Central memory CD8-positive, alpha-beta T cell (primary cell): ENCODE measurements around the gene GOLGA6L6.
"Not testable (repeated sequence)": the region's sequence is repeated elsewhere in the genome, so short reads cannot be mapped to it uniquely, and the experiment has no call there.

Source experiments
- ATAC-seq: fragments of 150-1000 bp; cut with Tn5 transposase; replicated peaks from 2 replicates; pipeline ENCODE4 v1.10.0; 2022; ENCODE audit warnings: mild to moderate bottlenecking, moderate FRiP score, moderate number of reproducible peaks; ENCODE audit not compliant: poor library complexity, severe bottlenecking; ENCODE audit errors: extremely low read depth
- DNase-seq, 2 donors: peaks; one replicate each; pipeline ENCODE4 v3.0.0; 2021; ENCODE audit warnings: low spot score in 2 of 2
- H3K27ac Mint-ChIP-seq: one replicate; pipeline ENCODE4 v1.8.0; 2022; ENCODE audit warnings: low read depth, mild to moderate bottlenecking, moderate library complexity, mixed read lengths
- H3K27me3 Mint-ChIP-seq: one replicate; pipeline ENCODE4 v1.8.0; 2022; ENCODE audit warnings: mixed read lengths
- H3K36me3 Mint-ChIP-seq: one replicate; pipeline ENCODE4 v1.8.0; 2022; ENCODE audit warnings: mild to moderate bottlenecking, moderate library complexity, mixed read lengths; ENCODE audit not compliant: insufficient read depth
- H3K4me1 Mint-ChIP-seq: one replicate; pipeline ENCODE4 v1.8.0; 2022; ENCODE audit warnings: mixed read lengths
- H3K4me3 Mint-ChIP-seq: one replicate; pipeline ENCODE4 v1.8.0; 2022; ENCODE audit warnings: mild to moderate bottlenecking, moderate library complexity, mixed read lengths
- H3K9me3 Mint-ChIP-seq: one replicate; pipeline ENCODE4 v1.8.0; 2022; ENCODE audit warnings: mixed read lengths

GOLGA6L6 gene, protein sequence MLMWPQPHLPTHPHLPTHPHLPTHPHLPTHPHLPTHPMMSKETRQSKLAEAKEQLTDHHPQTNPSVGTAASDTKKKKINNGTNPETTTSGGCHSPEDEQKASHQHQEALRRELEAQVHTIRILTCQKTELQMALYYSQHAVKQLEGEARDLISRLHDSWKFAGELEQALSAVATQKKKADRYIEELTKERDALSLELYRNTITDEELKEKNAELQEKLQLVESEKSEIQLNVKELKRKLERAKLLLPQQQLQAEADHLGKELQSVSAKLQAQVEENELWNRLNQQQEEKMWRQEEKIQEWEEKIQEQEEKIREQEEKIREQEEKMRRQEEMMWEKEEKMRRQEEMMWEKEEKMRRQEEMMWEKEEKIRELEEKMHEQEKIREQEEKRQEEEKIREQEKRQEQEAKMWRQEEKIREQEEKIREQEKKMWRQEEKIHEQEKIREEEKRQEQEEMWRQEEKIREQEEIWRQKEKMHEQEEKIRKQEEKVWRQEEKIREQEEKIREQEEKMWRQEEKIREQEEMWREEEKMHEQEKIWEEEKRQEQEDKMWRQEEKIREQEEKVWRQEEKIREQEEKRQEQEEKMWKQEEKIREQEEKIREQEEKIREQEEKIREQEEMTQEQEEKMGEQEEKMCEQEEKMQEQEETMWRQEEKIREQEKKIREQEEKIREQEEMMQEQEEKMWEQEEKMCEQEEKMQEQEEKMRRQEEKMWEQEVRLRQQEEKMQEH

DNA sequence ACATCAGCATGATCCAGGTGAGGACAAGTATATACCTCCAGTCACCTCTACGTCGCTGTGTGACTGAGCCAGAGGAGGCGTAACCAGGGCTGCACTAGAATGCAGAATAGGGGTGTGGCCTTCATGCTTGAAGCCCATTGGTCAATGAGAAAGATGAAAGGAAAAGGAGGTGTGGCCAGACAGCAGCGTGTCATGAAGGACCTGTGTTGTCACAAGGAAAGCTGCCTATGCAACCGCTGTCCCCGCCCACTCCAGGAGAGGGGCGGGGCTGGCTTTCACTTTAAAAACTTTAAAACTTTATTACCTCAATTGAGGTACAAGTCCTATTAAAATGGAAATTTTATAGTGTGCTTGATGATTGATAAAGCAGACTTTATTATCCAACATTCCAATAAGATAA is at the start of gene GOLGA6L6:
Gene GOLGA6L6, minus strand, starts transcription at position 101 of the 400 bp plus-strand sequence. Its CDS starts 91 bp downstream, at position 10.
- DNase-seq, H3K9me3 Mint-ChIP-seq, H3K27me3 Mint-ChIP-seq, H3K36me3 Mint-ChIP-seq, ATAC-seq, H3K27ac Mint-ChIP-seq, H3K4me1 Mint-ChIP-seq, H3K4me3 Mint-ChIP-seq: not testable (repeated sequence)

DNA sequence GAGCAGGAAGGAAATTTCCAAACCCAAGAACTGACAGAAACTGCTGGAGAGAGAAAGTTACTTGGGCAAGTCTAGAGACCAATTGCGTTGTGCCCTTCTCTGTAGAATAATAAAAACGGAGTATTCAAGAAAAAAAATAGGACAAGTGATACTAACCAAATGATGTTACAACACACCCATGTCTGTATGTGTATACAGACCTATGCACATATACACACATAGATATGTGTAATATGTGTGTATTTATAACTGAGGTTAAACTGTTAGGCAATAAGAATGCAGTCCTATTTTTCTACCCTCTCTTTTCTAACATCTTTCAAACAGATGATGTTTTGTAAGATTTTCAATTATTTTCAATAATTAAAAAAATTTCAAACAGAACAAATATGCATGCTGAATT is 48.5 kb upstream of the GOLGA6L6 start:
- not testable (repeated sequence) for H3K4me1 Mint-ChIP-seq, DNase-seq, H3K27ac Mint-ChIP-seq, H3K4me3 Mint-ChIP-seq, H3K27me3 Mint-ChIP-seq, H3K9me3 Mint-ChIP-seq, ATAC-seq, H3K36me3 Mint-ChIP-seq

DNA sequence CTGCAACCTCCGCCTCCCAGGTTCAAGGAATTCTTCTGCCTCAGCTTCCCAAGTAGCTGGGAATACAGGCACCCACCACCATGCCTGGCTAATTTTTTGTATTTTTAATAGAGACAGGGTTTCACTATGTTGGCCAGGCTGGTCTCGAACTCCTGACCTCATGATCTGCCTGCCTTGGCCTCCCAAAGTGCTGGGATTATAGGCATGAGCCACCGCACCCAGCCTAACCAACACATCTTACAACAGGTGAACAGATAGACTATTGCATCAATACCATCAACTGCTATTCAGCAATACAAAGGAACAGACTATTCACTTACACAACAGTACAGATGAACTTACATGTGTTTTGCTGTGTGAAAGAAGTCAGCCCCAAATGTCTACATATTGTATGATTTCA is 45.2 kb upstream of the GOLGA6L6 start:
- DNase-seq, H3K27ac Mint-ChIP-seq, H3K9me3 Mint-ChIP-seq, ATAC-seq, H3K4me1 Mint-ChIP-seq, H3K27me3 Mint-ChIP-seq, H3K4me3 Mint-ChIP-seq, H3K36me3 Mint-ChIP-seq: not testable (repeated sequence)

DNA sequence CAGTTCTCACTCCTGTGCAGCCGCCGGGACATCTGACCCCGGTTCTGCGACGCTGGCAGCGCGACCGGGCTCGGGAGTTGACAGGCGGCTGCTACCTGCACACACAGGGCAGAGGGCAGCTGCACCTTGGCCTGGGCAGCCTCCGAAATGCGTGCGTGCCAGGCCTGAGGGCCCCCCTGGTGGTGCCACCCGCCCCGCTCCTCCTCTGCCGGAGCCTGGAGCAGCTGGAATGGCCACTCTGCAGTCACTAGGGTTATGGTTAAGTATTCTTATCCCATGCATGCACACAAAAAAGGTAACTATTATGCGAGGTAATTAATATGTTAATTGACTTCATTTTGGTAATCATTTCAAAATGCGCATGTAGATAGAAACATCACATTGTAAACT is 41.1 kb upstream of the GOLGA6L6 start:
- DNase-seq, ATAC-seq: not testable (repeated sequence)

DNA sequence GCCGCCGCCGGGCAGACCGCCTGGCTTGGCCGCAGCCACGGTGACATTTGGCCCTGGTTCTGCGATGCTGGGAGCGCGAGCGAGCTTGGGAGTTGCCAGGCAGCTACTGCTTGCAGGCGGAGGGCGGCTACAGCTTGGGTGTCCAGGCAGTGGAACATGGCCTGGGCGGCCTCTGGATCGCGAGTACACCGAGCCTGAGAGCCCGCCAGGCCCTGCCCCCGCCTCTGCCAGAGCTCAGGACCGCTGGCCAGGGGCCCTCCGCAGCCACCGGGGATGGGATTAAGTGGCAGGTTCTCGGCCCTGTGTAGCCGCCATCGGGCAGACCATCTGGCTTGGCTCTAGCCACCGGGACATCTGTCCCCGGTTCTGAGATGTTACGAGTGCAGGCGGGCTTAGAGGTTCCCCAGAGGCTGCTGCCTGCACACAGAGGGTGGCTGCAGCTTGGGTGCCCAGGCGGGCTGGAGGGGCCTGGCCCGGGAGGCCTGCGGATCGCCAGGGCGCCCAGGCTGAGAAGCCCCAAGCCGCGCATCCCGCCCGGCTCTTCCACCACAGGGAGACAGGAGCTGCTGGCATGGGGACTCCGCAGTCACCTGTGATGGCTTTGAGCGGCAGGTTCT is 40.6 kb upstream of the GOLGA6L6 start:
- H3K9me3 Mint-ChIP-seq, H3K27ac Mint-ChIP-seq, H3K36me3 Mint-ChIP-seq, DNase-seq, ATAC-seq, H3K4me3 Mint-ChIP-seq, H3K4me1 Mint-ChIP-seq, H3K27me3 Mint-ChIP-seq: not testable (repeated sequence)

More for the DNA sequence above, 41.1 kb upstream of the GOLGA6L6 start:
- not testable (repeated sequence) for H3K4me3 Mint-ChIP-seq, H3K36me3 Mint-ChIP-seq, H3K27me3 Mint-ChIP-seq, H3K27ac Mint-ChIP-seq, H3K4me1 Mint-ChIP-seq, H3K9me3 Mint-ChIP-seq

DNA sequence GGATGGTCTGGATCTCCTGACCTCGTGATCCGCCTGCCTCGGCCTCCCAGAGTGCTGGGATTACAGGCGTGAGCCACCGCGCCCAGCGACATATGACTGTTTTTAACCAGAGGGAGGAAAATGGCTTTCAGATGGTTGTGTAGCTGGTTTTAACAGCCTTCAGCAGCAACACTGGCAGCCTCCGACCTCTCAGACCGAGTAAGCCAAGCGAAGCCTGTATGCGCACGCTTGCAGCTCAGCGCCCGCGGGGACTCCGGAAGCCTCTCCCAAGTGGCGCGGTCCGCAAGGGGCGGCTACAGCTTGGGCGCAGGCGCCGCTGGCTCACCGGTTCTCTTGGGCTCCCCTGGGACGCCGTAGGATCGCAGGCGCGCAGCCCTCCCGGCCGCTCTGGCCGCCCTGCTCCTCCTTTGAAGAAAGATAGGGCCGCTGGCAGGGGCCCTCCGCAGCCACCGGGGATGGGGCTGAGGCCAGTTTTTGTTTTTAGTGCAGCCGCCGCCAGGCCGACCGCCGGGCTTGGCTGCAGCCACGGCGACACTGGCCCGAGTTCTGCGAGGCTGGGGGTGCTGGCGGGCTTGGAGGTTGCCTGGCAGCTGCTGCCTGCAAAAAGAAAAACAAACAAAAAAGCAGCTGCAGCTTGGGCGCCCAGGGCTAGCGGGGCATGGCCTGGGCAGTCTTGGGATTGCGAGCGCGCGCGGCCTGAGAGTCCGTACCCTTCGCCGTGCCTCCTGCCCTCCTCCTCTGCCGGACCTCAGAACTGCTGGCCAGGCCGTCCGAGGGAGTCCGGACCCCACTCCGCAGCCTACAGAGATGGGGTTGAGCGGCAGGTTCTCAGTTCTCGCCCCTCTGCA is 39.9 kb upstream of the GOLGA6L6 start:
- ATAC-seq, H3K27ac Mint-ChIP-seq, H3K9me3 Mint-ChIP-seq, H3K4me3 Mint-ChIP-seq, H3K27me3 Mint-ChIP-seq, H3K4me1 Mint-ChIP-seq, DNase-seq, H3K36me3 Mint-ChIP-seq: not testable (repeated sequence)

DNA sequence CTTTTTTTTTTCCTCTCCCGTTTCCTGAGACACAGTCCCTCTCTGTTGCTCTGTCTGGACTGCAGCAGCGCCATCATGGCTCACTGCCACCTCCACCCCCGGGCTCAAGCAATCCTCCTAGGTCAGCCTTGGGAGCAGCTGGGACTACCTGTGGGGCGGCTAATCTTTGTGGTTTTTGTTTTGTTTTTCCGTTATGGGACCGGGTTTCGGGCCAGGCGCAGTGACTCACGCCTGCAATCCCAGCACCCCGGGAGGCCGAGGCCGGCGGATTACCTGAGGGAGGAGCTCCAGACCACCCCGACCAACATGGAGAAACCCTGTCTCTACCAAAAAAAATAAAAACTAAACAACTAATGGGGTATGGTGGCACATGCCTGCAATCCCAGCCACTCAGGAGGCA is 38.1 kb upstream of the GOLGA6L6 start:
- not testable (repeated sequence) for H3K27me3 Mint-ChIP-seq, H3K9me3 Mint-ChIP-seq, DNase-seq, H3K36me3 Mint-ChIP-seq, H3K4me1 Mint-ChIP-seq, H3K4me3 Mint-ChIP-seq, H3K27ac Mint-ChIP-seq, ATAC-seq

DNA sequence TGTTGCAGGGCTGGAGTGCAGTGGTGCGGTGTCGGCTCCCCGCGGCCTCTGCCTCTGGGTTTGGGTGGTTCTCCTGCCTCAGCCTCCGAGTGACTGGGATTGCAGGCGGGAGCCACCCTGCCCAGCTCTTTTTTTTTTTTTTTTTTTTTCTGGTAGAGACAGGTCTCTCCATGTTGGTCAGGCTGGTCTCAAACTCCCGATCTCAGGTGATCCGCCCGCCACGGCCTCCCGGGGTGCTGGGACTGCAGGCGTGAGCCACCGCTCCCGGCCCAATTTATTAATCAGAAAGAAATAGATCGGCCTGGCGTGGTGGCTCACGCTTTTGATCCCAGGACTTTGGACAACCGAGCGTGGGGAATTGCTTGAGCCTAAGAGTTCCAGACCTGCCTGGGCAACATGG is 9.7 kb upstream of the GOLGA6L6 start:
- not testable (repeated sequence) for H3K27ac Mint-ChIP-seq, H3K9me3 Mint-ChIP-seq, H3K36me3 Mint-ChIP-seq, H3K27me3 Mint-ChIP-seq, H3K4me3 Mint-ChIP-seq, ATAC-seq, DNase-seq, H3K4me1 Mint-ChIP-seq

DNA sequence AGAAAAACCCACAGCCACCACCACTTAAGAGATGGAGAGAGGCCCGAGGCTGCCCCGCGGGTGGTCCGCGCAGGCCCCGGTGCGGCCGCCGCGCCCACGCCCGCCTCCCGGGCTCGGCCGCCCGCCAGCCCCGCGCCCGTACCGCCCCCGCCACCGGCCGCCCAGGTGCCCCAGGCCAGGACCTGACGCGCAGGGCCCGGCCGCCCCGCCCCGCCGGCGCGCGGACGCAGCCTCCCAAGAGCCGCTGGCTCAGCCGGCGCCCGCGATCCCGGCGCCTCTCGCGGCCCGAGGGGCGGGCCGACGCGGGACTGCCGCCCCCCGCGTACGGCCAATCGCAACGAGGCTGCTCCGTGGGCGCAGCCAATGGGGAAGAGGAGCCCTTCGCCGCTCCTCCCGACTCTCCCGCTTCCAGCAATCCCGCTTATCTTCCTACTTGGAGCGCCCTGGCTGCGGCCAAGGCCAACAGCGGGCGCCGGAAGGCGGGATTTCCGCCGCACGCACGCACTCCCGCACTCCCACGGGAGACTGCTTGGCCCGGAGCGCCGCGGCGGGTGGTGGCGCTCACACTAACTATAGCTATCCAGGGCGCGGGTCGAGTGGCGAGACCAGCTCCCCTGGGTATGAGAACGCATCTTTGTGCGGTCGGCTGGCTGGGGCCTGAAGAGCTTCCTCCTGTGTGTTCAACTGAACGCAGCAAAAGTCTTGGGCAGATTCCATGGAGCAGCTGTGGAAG is 35.5 kb downstream of the GOLGA6L6 start:
- not testable (repeated sequence) for H3K36me3 Mint-ChIP-seq, H3K27ac Mint-ChIP-seq, H3K4me1 Mint-ChIP-seq, DNase-seq, H3K27me3 Mint-ChIP-seq, H3K9me3 Mint-ChIP-seq, ATAC-seq, H3K4me3 Mint-ChIP-seq

DNA sequence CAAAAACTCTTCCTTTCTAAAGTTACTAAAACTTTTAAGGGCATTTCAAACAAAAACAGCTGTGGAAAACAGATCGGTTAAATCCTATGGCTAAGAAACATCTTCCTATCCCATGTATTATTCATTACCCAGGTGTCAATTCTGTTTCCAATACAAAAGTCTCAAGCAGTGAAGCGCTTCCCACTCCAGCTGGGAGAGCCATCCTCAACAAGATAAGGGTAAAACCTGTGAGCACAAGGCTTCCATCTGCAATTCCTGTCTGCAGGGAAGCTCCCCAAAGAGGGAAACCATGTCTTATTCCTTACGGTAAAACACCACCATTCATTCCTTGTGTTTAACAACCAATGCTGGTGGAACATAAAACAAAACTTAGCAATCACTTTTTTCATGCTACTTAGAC is 38.8 kb downstream of the GOLGA6L6 start:
- not testable (repeated sequence) for H3K27ac Mint-ChIP-seq, H3K4me1 Mint-ChIP-seq, H3K9me3 Mint-ChIP-seq, H3K27me3 Mint-ChIP-seq, H3K4me3 Mint-ChIP-seq, DNase-seq, ATAC-seq, H3K36me3 Mint-ChIP-seq

DNA sequence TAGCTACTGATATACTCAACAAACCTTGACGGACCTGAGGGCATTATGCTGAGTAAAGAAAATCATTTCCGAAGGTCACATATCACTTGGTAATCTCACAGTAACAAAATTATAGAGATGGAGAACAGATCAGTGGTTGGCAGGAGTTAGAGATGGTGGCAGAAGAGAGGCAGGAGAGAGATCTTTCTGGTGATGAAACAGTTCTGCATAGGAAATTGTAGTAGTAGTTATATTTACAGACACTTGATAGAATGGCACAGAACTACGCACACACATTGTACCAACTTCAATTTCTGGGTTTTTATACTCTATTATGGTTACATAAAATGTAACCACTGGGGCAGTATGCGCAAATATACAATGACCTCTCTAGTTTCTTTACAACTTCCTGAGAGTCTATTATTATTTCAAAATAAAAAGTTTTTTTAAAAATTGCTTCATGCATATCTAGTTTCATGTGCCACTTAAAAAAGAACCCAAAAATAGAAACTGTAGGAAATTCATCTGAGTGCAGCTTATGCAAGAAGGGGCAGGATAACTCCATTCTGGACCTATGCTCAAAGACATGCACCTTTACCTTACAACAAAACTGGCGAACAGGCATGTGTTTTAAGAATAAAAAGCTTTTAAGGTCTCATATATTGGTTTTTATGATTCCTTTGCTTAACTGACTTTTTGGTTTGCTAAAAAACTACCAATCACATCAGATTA is 39.9 kb downstream of the GOLGA6L6 start:
- H3K27me3 Mint-ChIP-seq, H3K36me3 Mint-ChIP-seq, H3K4me3 Mint-ChIP-seq, ATAC-seq, DNase-seq, H3K4me1 Mint-ChIP-seq, H3K27ac Mint-ChIP-seq, H3K9me3 Mint-ChIP-seq: not testable (repeated sequence)
